WTC11 (cell line): Measurements from ENCODE around the gene ANO4. TPM values are rescaled to one million over a fixed set of nuclear protein-coding genes. Genes with fewer than 3 reads are reported as not detected.

ENCODE experiments used
- ATAC-seq: fragments of 200-7000 bp; cut with Tn5 transposase; 2 replicates; pipeline ENCODE4 v1.10.0; 2021; ENCODE audit warnings: mild to moderate bottlenecking, moderate library complexity
- Bru-seq: library from RNA; stranded (reverse); fragments of 400-500 nt; gene quantifications from one replicate; lab custom pipeline; 2021; lab: Mats Ljungman, UMichigan
- CTCF ChIA-PET: fragments of 300-600 bp; sonication (Branson Sonifier 250); formaldehyde crosslinking; loops from one replicate; lab custom pipeline; 2021; ENCODE audit warnings: antibody characterized with exemption; lab: Charles Lee
- POLR2A ChIA-PET: fragments of 350-600 bp; sonication (Branson Sonifier 250); formaldehyde crosslinking; loops from one replicate; lab custom pipeline; 2021; ENCODE audit warnings: antibody characterized with exemption; lab: Charles Lee
- DNase-seq: peaks from one replicate; pipeline ENCODE4 v3.0.0; 2021; ENCODE audit warnings: low spot score
- H3K27ac Mint-ChIP-seq: 2 replicates; pipeline ENCODE4 v1.8.0; 2021; ENCODE audit warnings: mixed read lengths
- H3K27me3 Mint-ChIP-seq: 2 replicates; pipeline ENCODE4 v1.8.0; 2021; ENCODE audit warnings: low read depth, mild to moderate bottlenecking, moderate library complexity, mixed read lengths
- H3K36me3 Mint-ChIP-seq: 2 replicates; pipeline ENCODE4 v1.8.0; 2021; ENCODE audit warnings: mixed read lengths
- H3K4me1 Mint-ChIP-seq: 2 replicates; pipeline ENCODE4 v1.8.0; 2022; ENCODE audit warnings: mixed read lengths
- H3K4me3 Mint-ChIP-seq: 2 replicates; pipeline ENCODE4 v1.8.0; 2021; ENCODE audit warnings: mild to moderate bottlenecking, moderate library complexity, mixed read lengths
- H3K9me3 Mint-ChIP-seq: 2 replicates; pipeline ENCODE4 v1.8.0; 2021; ENCODE audit warnings: mixed read lengths
- CREM ChIP-seq: sonication (generic); formaldehyde crosslinking; IDR thresholded peaks from 2 replicates; pipeline ENCODE4 v1.8.1; 2022; ENCODE audit warnings: mild to moderate bottlenecking, missing genetic modification reagents, moderate library complexity
- ELF4 ChIP-seq: sonication (generic); formaldehyde crosslinking; IDR thresholded peaks from 2 replicates; pipeline ENCODE4 v1.8.1; 2022; ENCODE audit warnings: low read depth, mild to moderate bottlenecking, moderate library complexity, missing genetic modification reagents
- ESRRA ChIP-seq: sonication (generic); formaldehyde crosslinking; IDR thresholded peaks from 2 replicates; pipeline ENCODE4 v1.8.1; 2022; ENCODE audit warnings: mild to moderate bottlenecking, missing genetic modification reagents, borderline replicate concordance
- ETV6 ChIP-seq: sonication (generic); formaldehyde crosslinking; IDR thresholded peaks from 2 replicates; pipeline ENCODE4 v1.8.1; 2022; ENCODE audit warnings: mild to moderate bottlenecking, missing genetic modification reagents
- FOXJ3 ChIP-seq: sonication (generic); formaldehyde crosslinking; IDR thresholded peaks from 2 replicates; pipeline ENCODE4 v1.9.0; 2021; ENCODE audit warnings: missing genetic modification reagents, mild to moderate bottlenecking, borderline replicate concordance
- FOXK1 ChIP-seq: sonication (generic); formaldehyde crosslinking; IDR thresholded peaks from 2 replicates; pipeline ENCODE4 v1.8.0; 2022; ENCODE audit warnings: mild to moderate bottlenecking, moderate library complexity, missing genetic modification reagents
- FOXP1 ChIP-seq: sonication (generic); formaldehyde crosslinking; IDR thresholded peaks from 2 replicates; pipeline ENCODE4 v1.8.0; 2022; ENCODE audit warnings: missing genetic modification reagents, mild to moderate bottlenecking, moderate library complexity, borderline replicate concordance
- GRHL2 ChIP-seq: fragments of 250-450 bp; sonication (Bioruptor Pico); IDR thresholded peaks from 2 replicates; pipeline ENCODE4 v1.8.0; 2022; ENCODE audit warnings: mild to moderate bottlenecking, moderate library complexity; ENCODE audit not compliant: insufficient replicate concordance, severe bottlenecking
- PRRX2 ChIP-seq: fragments of 250-450 bp; sonication (Bioruptor Pico); IDR thresholded peaks from 2 replicates; pipeline ENCODE4 v1.8.0; 2021; ENCODE audit warnings: mild to moderate bottlenecking
- RORB ChIP-seq: fragments of 250-450 bp; sonication (Bioruptor Pico); IDR thresholded peaks from 2 replicates; pipeline ENCODE4 v1.9.0; 2021; ENCODE audit warnings: mild to moderate bottlenecking
- SP1 ChIP-seq: sonication (generic); formaldehyde crosslinking; conservative IDR thresholded peaks from 2 replicates; pipeline ENCODE4 v1.8.1; 2022; ENCODE audit warnings: missing genetic modification reagents
- TCF7 ChIP-seq: sonication (generic); formaldehyde crosslinking; IDR thresholded peaks from 2 replicates; pipeline ENCODE4 v1.8.0; 2022; ENCODE audit warnings: mild to moderate bottlenecking, low read depth, missing genetic modification reagents, moderate library complexity
- USF2 ChIP-seq: sonication (generic); formaldehyde crosslinking; IDR thresholded peaks from 2 replicates; pipeline ENCODE4 v1.8.1; 2023; ENCODE audit warnings: mild to moderate bottlenecking, missing genetic modification reagents, moderate library complexity
- ZMAT4 ChIP-seq: fragments of 250-450 bp; sonication (Bioruptor Pico); IDR thresholded peaks from 2 replicates; pipeline ENCODE4 v1.9.0; 2021; ENCODE audit warnings: mild to moderate bottlenecking
- long read RNA-seq, 3 experiments: library from RNA in 1 of 3; library from capped mRNA in 1 of 3; library from polyadenylated mRNA in 1 of 3; unstranded in 2 of 3; stranded (forward) in 1 of 3; transcript quantifications; one replicate each; pipeline ENCODE4 v2.0.0, GENCODE V29; 2021
- total RNA-seq: library from RNA; stranded (reverse); gene quantifications from 3 replicates; pipeline ENCODE4 v1.2.3, GENCODE V29; 2021
- TF ChIP-seq, protein P1 (sequence below): sonication (generic); formaldehyde crosslinking; IDR thresholded peaks from 2 replicates; pipeline ENCODE4 v1.8.0; 2022; ENCODE audit warnings: mild to moderate bottlenecking, missing genetic modification reagents
- TF ChIP-seq, protein P2 (sequence below): sonication (generic); formaldehyde crosslinking; IDR thresholded peaks from 2 replicates; pipeline ENCODE4 v1.8.0; 2022; ENCODE audit warnings: mild to moderate bottlenecking, missing genetic modification reagents

The ANO4 gene
- total RNA-seq, result 1.8 to 2.6 TPM (median 2.2 TPM) in 3 replicates
- percentile 41 among the genes with signal in this experiment for Bru-seq, nascent RNA
- long read RNA-seq, experiment 1, partial matches to known transcripts, result 2 of 7 reads
- long read RNA-seq, experiment 1, other reads (novel, unspliced or antisense), result 5 of 7 reads
- long read RNA-seq, experiment 2, partial matches to known transcripts, result 0 of 3 reads
- long read RNA-seq, experiment 2, other reads (novel, unspliced or antisense), result 3 of 3 reads
- long read RNA-seq, experiment 3, partial matches to known transcripts, result 1 of 2 reads
- long read RNA-seq, experiment 3, other reads (novel, unspliced or antisense), result 1 of 2 reads

- CTCF ChIA-PET, result interaction anchor here (0.9 to 1.1 kb wide), 2 partner anchors 33 to 86 kb away, joined by 3 to 4 read pairs; no protein-coding TSS in a partner anchor
- DNase-seq, result peak; percentile 22
- H3K27me3 Mint-ChIP-seq, result peaks cover 14% of the 10 kb centered on the region
- no peaks in the 10 kb centered on the region for H3K36me3 Mint-ChIP-seq
- peaks cover 57% of the 10 kb centered on the region for H3K4me1 Mint-ChIP-seq
- H3K4me3 Mint-ChIP-seq, result peak within 1 kb of the TSS; percentile 53
- POLR2A ChIA-PET, result interaction anchor here (0.5 to 0.6 kb wide), 2 partner anchors 442 to 566 kb away, joined by 3 read pairs; no protein-coding TSS in a partner anchor
- peak within 1 kb of the TSS; percentile 18 for H3K27ac Mint-ChIP-seq
- no peak for TF ChIP-seq FOXK1 (CRISPR knock-in tag)
- TF ChIP-seq, all 79 proteins: peak for 0
- ATAC-seq, result peak; percentile 80
- H3K9me3 Mint-ChIP-seq, result no peaks in the 10 kb centered on the region
Measured at GRCh38 chr12:100794441-100795173, at the start of gene ANO4. Gene ANO4 (plus strand): TSS chr12:100794776. CDS start chr12:100901786, 107,010 bp downstream.

DNA sequence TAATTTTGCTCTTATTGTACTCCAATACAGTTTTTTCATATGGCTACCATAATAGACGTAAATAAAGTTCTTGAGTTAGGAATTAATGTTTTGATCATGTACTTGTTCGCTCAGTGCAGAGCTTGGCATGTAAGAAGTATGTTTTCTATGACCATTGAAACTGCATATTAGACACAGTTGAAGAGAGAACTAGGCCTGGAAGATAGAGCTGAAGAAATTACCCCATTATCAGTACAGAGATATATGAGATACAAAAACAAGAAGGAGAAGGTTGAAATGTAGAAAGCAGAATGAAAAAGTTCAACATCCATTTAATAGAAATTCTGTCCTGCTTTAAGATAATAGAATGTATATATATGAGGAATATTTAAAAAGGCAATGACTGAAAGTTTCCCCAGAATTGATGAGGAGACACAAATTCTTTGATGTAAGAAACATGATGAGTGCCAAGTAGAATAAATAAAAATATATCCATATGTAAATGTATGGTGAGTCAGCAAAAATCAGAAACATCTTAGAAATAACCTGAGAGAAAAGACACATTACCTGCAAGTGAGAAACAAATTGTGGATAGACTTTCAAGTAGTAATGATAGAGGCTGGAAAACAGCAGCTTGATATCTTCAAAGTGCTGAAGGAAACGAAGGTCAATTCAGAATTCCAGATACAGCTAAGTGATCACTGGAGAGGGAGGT is 49.1 kb upstream of the ANO4 start:
- DNase-seq (no peak), ATAC-seq (no peak)
- ChIA-PET CTCF (interaction anchor here (0.9 kb wide), 1 partner anchor 19 kb away, joined by 3 read pairs; no protein-coding TSS in a partner anchor), POLR2A (no interaction called here)
- 0 out of 2 replicates have a peak, but pooled peaks cover 2% of the 10 kb centered on the region for H3K4me1 Mint-ChIP-seq
- no peak for TF ChIP-seq ETV6 (CRISPR knock-in tag)
- TF ChIP-seq ELF4 (CRISPR knock-in tag), result no peak
- no peak for TF ChIP-seq USF2 (CRISPR knock-in tag)
- no peak for TF ChIP-seq TCF7 (CRISPR knock-in tag)
- TF ChIP-seq ESRRA (CRISPR knock-in tag), result no peak
- TF ChIP-seq ZMAT4 (CRISPR knock-in tag), result no peak
- TF ChIP-seq RORB, result no peak
- no peak for TF ChIP-seq CREM (CRISPR knock-in tag)
- peaks cover 9% of the 10 kb centered on the region for H3K9me3 Mint-ChIP-seq
- H3K27me3 Mint-ChIP-seq, result no peaks in the 10 kb centered on the region
- H3K27ac Mint-ChIP-seq, result no peak overlapping the region
- no peaks in the 10 kb centered on the region for H3K36me3 Mint-ChIP-seq
- no peak overlapping the region for H3K4me3 Mint-ChIP-seq

DNA sequence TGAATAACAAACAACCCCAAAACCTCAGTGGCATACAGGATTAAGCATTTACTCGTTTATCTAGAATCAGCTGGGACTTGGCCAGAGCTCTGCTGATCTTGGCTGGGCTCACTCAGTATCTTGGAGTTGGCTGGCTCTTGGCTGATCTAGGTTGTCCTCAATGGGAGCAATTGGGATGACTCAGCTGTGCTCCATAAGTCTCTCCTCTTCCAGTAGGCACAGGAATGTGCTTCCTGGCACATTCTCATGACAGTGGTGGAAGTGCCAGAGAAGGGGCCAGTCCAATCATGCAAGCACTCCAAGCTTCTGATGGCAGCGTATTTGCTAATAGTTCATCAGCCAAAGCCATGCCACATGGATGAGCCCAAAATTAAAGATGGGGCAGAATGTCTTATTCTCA is 41.7 kb upstream of the ANO4 start:
- CTCF ChIA-PET, result no interaction called here
- DNase-seq (no peak), ATAC-seq (no peak)
- Mint-ChIP-seq H3K27me3 (no peaks in the 10 kb centered on the region), H3K4me3 (no peak overlapping the region), H3K36me3 (no peaks in the 10 kb centered on the region), H3K4me1 (no peaks in the 10 kb centered on the region), H3K27ac (no peak overlapping the region), H3K9me3 (peaks cover 7% of the 10 kb centered on the region; the same call in 1 of the 2 replicates)
- TF ChIP-seq FOXP1 (CRISPR knock-in tag), result no peak
- no peak for TF ChIP-seq FOXJ3
- no peak for TF ChIP-seq TCF7 (CRISPR knock-in tag)
- no peak for TF ChIP-seq GRHL2 (CRISPR knock-in tag)
- POLR2A ChIA-PET, result no interaction called here

DNA sequence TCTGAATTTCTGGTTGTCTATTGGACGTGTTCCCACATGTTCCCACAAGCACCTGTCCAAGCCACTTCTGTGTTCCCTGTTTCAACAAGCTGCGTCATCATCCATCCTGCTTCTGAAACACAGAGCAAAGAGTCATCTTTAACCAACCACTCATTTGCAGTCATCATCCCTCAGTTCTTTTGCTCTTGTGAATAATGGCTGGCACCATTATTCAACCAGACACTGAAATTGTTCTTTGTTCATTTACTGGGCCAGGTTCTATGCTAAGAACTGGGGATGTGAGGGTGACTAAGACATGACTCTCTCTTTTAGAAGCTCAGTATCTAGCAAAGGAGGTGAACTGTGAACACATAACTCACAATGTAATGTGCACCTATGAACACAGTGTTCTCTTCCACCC is 40.7 kb upstream of the ANO4 start:
- TF ChIP-seq, protein P1, sequence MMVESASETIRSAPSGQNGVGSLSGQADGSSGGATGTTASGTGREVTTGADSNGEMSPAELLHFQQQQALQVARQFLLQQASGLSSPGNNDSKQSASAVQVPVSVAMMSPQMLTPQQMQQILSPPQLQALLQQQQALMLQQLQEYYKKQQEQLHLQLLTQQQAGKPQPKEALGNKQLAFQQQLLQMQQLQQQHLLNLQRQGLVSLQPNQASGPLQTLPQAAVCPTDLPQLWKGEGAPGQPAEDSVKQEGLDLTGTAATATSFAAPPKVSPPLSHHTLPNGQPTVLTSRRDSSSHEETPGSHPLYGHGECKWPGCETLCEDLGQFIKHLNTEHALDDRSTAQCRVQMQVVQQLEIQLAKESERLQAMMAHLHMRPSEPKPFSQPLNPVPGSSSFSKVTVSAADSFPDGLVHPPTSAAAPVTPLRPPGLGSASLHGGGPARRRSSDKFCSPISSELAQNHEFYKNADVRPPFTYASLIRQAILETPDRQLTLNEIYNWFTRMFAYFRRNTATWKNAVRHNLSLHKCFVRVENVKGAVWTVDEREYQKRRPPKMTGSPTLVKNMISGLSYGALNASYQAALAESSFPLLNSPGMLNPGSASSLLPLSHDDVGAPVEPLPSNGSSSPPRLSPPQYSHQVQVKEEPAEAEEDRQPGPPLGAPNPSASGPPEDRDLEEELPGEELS (CRISPR knock-in tag), result no peak
- no peak for TF ChIP-seq SP1
- TF ChIP-seq, protein P2, sequence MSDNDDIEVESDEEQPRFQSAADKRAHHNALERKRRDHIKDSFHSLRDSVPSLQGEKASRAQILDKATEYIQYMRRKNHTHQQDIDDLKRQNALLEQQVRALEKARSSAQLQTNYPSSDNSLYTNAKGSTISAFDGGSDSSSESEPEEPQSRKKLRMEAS (CRISPR knock-in tag), result no peak
- TF ChIP-seq PRRX2 (CRISPR knock-in tag), result no peak
- DNase-seq (no peak), ATAC-seq (no peak)
- no peaks in the 10 kb centered on the region for H3K4me1 Mint-ChIP-seq
- no peak overlapping the region for H3K27ac Mint-ChIP-seq
- no peaks in the 10 kb centered on the region for H3K36me3 Mint-ChIP-seq
- H3K9me3 Mint-ChIP-seq, result peaks cover 7% of the 10 kb centered on the region; the same call in 1 of the 2 replicates
- no peaks in the 10 kb centered on the region for H3K27me3 Mint-ChIP-seq
- CTCF ChIA-PET, result no interaction called here
- POLR2A ChIA-PET, result no interaction called here
- no peak overlapping the region for H3K4me3 Mint-ChIP-seq
